Endothelial cell of umbilical vein (primary cell): ENCODE results near the gene SERPINB13.

Experiments
- CTCF ChIP-seq, 2 donors: IDR thresholded peaks; 1 replicate in 1 of 2; 2 replicates in 1 of 2; pipeline ENCODE4 v1.5.1; 2011; ENCODE audit warnings: low read length in 2 of 2, mild to moderate bottlenecking in 2 of 2, moderate library complexity in 2 of 2, control low read depth in 1 of 2, inconsistent platforms in 1 of 2, low read depth in 1 of 2; ENCODE audit not compliant: insufficient read depth in 1 of 2; ENCODE audit errors: extremely low read depth in 1 of 2
- EZH2 ChIP-seq: IDR thresholded peaks from 2 replicates; pipeline ENCODE4 v1.6.1; 2012; ENCODE audit warnings: borderline replicate concordance, low read depth, mild to moderate bottlenecking, moderate library complexity, low read length, inconsistent platforms; ENCODE audit not compliant: severe bottlenecking
- FOS ChIP-seq: IDR thresholded peaks from 2 replicates; pipeline ENCODE4 v1.6.1; 2011; ENCODE audit warnings: mild to moderate bottlenecking, low read length, moderate library complexity, borderline replicate concordance; ENCODE audit not compliant: insufficient read depth
- GATA2 ChIP-seq: IDR thresholded peaks from 2 replicates; pipeline ENCODE4 v1.7.0; 2011; ENCODE audit warnings: low read depth, mild to moderate bottlenecking, moderate library complexity, mixed read lengths, low read length; ENCODE audit not compliant: insufficient read length, insufficient read depth
- JUN ChIP-seq: IDR thresholded peaks from 2 replicates; pipeline ENCODE4 v1.6.1; 2011; ENCODE audit warnings: borderline replicate concordance, low read depth; ENCODE audit not compliant: insufficient read length, insufficient read depth
- MYC ChIP-seq: IDR thresholded peaks from one replicate; pipeline ENCODE4 v1.6.1; 2011; ENCODE audit warnings: mild to moderate bottlenecking, low read depth, low read length
- POLR2A ChIP-seq: IDR thresholded peaks from 2 replicates; pipeline ENCODE4 v1.6.1; 2012; ENCODE audit warnings: low read depth, mild to moderate bottlenecking, control low read depth, low read length
- POLR2AphosphoS5 ChIP-seq: IDR thresholded peaks from 2 replicates; pipeline ENCODE4 v1.6.1; 2012; ENCODE audit warnings: low read depth, mild to moderate bottlenecking, control low read depth, low read length, moderate library complexity; ENCODE audit not compliant: insufficient read depth

GRCh38 chr18:63627819-63628218 lies 40.7 kb downstream of the SERPINB13 start:
- no peak for TF ChIP-seq POLR2A
- TF ChIP-seq EZH2: no peak
- TF ChIP-seq CTCF (IDR thresholded peaks at IDR 0.05; ENCODE audit: extremely low read depth in 1 of 2, insufficient read depth in 1 of 2, low read depth in 1 of 2, low read length in 2 of 2): no peak
- no peak for TF ChIP-seq POLR2AphosphoS5
- TF ChIP-seq FOS: no peak
- no peak for TF ChIP-seq JUN
- TF ChIP-seq MYC: no peak
- TF ChIP-seq GATA2: no peak
